GDM1 (cell line): Measurements from ENCODE around the gene ECM1.

Experiments
- DNase-seq: peaks from one replicate; lab custom pipeline; 2025; lab: John Stamatoyannopoulos, UW

Gene ECM1

DNA sequence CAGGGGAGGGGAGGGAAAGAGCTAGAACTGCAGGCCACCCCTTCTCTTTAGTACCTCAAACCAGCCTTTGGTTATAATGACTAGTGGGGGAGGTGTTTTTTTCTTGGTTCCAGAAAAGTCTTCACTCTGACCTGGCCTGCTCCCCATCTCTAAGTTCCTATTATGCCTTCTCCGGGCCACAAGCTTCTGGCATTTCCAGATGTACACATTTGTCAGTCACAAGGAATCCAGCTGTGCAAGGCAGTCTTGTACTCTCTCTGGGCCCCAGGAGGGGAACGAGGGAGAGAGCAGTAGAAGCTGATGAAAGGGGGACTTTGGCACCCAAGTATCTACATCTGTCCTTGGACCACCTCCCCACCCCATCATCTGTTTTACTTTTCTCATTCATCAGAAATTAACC, 4.9 kb downstream of the ECM1 start:
- no peak for DNase-seq

DNA sequence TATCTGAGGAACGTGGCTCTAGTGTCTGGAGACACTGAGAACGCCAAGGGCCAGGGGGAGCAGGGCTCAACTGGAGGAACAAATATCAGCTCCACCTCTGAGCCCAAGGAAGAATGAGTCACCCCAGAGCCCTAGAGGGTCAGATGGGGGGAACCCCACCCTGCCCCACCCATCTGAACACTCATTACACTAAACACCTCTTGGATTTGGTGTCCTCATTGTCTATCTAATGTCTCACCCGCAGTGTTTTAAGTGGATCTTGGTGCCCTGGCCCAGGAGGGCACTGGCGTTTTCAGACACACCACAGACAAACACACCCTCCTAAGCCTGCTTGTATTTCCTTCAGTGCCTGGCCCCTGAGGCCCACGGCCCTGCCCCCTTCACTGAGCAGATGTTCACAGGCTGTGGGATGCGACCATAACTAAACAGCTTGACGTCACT, 5.5 kb downstream of the ECM1 start:
- no peak for DNase-seq

DNA sequence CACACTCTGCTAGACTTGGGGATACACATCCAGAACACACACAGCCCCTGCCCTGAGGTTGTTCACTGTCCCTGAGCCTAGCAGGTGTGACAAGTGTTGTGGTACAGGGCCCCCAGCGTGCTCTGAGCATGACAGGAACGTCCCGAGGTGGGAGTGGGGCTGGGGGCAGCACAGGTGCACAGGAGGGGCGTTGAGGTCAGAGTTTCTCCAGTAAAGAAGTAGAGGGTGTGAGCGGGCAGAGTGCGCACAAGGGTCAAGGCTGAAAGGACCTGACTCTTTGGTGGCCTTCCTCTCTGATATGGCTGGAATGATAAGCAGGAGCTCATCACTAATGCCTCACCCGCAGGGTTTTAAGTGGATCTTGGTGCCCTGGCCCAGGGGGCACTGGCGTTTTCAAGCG, 6.4 kb downstream of the ECM1 start:
- DNase-seq = no peak

- no peak for DNase-seq
These were observed 7.0 kb downstream of the ECM1 start for GRCh38 chr1:150514913-150515327.

DNA sequence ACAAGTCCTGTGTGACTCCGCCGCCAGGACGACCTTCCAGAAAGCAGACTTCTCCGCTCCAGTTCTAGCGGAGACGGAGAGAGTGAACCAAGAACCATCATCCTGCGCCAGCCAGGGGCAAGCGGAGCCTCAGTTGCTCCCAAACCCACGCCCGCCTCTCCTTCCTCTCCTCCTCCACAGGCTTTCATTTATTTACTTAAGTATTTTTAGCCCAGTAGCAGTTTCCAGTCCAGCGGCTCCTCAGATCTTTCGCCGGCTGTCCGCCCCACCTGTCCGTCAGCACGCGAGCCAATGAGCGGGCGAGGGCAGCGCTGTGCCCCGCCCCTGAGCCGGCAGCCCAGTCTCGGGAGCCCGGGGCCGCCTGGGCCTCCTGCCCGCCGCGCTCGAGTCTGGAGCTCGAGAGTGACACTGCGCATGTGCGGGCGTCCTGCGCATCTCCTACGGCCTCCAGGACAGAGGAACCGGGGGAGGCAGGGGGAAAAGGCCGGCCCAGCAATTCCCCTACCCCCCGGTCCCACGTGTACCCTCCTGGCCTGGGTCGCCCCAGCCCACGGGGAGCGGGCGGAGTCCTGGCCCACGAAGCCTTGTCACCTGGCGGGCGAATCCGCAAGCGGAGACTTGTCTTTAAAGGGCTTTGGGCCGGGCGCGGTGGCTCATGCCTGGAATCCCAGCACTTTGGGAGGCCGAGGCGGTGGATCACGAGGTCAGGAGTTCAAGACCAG, 7.6 kb downstream of the ECM1 start, which contains the start of gene FALEC:
FALEC (plus strand) TSS at position 425 of the 722 bp plus-strand sequence.
- peak; percentile 93 for DNase-seq

- no peak for DNase-seq
These were observed 8.2 kb downstream of the ECM1 start for GRCh38 chr1:150516050-150516591.

DNA sequence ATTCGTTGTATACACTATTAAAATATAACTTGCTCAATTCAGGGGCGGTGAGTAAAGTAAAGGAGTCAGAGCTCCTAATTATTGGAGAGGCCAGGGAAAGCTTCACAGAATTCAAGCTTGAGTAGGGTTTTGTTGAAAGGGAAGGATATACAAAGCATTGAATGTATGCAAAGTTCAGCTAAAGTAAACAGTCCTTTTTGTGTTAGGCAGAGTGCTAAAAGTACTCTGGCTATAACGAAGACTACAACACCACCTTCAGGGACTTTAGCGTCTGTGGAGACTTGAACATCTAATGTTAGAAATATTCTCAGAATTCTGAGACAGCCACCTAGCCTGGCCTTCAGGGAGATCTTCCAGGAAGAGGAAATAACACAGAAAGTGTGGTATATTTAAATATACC, 8.7 kb downstream of the ECM1 start:
- no peak for DNase-seq

DNA sequence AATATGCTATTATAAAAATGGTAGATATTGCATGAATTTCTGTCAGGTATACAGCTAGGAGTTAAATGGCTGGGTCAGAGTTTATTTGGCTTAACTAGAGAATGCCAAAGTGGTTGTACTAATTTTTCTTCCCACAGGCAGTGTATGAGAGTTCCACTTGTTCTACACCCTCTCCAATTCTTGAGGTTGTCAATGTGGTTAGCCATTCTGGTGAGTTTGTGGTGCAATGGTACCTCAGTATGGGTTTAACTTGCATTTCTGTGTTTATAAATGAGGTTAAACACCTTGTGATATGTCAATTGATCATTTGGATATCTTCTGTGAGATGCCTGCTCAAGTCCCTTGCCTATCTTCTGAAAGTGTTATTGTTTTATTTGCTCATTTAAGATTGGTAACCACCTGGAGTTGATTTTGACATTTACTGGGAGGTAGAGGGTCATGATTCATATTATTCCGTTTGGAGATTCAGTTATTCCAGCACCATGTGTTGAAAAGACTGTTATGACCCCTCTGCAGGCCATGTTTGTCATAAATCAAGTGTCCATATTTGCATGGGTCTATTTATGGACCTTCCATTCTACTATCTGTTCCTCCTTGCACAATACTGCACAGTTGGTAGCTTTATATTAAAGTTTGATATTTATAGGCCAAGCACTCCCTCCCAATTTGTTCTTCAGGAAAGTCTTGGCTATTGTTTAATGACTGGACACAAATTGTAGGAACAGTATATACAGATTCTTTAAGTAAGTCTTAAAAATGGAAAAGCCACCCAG, 13.5 kb downstream of the ECM1 start:
- DNase-seq = no peak

DNA sequence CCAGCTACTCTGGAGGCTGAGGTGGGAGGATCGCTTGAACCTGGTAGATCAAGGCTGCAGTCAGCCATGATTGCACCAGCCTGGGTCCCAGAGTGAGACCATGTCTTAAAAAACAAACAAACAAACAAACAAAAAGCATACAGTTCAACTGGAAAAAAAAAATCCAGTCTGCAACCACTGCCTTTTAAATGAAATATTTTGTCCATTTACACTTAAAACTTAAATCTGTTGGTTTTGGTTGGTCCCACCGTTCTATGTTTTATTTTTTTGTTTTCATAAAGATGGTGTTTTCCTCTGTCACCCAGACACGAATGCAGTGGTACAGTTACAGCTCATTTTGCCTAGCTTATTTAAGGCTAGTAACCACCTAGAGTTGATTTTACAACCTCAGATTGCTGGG, 17.4 kb downstream of the ECM1 start:
- no peak for DNase-seq

DNA sequence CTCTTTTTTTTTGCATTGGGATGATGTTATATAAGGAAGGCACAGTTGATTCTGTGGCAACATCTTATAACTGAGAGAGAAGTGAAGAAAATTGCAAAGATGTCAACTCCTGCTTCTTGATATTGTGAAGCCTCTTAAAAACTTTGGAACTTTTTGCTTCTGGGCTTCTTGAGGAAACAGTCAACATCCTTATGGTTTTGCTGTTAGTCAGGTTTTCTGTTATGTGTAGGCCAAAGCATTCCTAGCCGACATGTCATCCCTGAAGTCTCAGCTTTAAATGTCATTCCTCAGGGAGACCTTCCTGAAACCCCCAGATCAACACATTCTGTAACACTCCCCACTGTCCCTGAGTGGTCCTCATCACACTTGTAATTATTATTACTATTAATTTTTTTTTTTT, 20.3 kb downstream of the ECM1 start:
- no peak for DNase-seq

GRCh38 chr1:150529017-150529416, 21.1 kb downstream of the ECM1 start:
- no peak for DNase-seq

DNA sequence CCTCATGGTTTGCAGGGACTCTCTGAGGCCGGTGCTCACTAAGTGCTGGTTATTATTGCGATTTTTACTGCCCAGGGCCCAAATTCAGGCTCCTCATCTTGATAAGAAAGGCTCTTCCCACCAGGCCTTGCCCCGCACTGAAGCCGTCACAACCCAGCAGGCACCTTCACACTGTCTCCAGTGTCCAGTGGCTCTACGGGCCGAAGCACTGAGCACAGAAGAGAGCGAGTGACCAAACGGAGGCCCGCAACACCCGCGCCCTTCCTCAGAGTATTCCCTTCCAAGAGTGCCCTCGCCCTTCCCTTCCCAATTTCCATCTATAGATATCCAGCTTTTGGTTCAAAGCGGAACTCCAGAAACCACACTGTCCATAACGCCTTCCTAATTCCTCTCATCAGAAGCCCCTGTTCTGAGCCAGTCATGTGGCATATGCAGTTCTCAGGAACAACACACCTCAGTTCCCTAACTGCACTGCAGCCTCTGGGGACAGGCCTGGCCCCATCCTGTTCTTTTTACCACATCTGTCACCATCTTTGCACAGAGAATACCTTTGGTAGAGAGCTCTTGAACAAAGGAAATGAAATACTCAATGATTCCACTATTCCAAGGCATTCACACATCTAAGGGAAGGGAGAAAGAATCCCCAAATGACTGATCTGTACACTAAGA, 22.7 kb downstream of the ECM1 start:
- DNase-seq = no peak

DNA sequence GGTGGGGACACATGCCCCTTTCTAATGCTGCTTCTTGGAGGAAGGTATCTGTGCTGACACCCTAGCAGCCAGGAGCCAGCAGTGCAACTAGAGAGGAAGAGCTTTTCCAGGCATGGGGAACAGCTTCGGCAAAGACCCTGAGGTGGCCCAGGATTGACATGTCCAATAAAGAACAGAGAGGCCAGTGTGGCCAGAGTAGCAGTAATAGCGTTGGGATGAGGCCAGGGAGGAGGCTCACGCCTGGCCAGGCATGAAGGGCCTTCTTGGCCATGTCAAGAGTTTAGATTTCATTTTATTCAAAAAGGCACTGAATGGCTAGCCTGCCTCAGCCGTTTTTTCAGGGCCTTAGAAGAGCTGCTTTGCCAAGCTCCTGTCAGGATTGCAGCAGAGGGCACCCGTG, 25.0 kb downstream of the ECM1 start:
- DNase-seq = no peak

DNA sequence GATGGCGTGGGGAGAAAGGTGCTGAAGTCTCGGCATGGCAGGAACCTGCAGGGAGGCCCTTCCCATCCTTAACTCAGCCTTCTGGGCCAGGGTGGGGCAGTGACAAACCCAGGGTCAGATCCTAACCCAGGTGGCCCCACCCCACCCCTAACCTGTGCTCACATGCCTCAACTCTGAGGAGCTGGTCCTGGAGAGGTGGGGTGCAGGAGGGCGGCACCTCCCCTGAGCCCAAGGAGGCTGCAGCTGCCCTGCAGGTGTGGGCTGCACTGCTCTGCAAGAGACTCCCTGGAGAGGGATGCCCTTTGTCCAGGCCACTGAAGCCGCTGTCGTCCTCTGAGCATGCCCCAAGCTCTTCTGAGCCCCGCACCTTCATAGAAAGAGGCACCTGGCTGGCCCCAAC, 26.1 kb downstream of the ECM1 start:
- no peak for DNase-seq

DNA sequence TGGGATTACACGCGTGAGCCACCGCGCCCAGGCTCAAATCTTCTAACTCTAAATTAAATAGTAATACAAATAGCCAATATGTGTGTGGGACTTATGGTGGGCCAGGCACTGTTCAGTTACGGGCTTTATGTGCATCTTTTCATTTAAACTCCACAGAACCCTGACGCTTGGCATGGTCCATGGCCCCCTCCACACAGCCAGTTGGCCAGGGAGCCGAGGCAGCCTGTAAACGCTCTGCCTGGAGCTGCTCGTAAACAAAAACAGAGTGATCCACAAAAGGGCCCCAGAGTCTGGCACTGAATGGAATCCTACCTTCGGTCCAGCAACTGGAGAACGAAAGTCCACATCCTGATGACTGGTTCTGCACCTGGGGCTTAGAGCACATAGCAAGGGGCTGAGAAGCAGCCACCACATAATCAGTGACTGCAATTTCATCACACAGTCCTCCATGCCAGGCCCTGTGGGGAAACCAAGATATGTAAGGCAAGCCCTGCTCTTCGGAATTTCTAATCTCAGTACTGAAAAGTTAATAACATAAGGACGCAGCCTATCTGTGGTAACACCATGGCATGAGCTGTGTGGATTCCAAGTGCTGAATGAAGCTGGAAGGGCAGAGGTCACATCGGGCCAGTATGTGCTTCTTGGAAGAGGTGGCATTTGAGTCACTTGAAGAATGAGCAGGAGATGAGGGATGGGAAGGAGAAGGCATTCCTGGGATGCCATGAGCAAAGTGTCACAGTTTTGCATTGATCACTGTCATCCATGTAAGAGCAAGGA, 27.8 kb downstream of the ECM1 start:
- DNase-seq = no peak

GRCh38 chr1:150536836-150537731, 29.2 kb downstream of the ECM1 start:
- no peak for DNase-seq

DNA sequence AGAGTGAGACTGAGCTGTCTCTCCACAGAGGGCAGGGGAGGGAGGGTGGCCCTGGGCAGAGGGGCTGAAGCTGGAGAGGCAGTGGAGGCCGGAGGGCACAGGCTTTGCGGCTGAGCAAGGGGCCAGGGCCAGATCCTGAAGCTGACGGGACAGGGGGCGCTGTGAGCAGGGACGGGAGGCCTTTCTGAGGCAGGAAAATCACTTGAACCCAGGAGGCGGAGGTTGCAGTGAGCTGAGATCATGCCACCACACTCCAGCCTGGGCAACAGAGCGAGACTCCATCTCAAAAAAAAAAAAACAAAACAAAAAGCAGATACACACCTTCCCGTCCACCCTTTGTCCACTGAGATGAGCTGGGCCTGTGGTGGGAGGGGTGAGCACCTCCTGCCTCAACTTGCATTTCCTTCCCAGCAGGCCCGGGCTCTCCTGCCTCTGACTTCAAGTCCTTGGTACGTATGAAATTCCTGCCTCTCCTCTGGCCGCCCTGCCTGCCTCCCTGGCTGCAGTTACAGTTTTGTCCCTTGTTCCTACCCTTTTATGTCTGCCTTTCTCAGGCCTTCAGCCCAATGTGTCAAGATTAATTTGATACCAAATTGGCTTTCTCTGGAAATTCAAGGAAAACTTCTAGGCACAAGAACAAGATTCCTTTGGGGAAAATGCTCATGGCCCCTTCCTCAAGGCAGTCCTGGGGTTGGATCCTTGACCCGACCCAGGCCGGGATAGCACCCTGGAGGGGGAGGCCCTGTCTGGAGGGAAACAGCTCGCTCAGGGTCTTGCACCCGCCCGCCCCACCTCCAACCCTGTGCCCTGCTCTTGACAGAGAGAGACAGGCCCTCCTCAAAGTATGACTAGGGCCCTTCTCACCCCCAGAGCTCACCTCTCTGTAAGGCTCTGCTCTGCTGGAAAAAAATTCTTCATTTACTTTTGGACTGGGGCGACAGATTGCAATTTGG, 30.1 kb downstream of the ECM1 start:
- DNase-seq = no peak

DNA sequence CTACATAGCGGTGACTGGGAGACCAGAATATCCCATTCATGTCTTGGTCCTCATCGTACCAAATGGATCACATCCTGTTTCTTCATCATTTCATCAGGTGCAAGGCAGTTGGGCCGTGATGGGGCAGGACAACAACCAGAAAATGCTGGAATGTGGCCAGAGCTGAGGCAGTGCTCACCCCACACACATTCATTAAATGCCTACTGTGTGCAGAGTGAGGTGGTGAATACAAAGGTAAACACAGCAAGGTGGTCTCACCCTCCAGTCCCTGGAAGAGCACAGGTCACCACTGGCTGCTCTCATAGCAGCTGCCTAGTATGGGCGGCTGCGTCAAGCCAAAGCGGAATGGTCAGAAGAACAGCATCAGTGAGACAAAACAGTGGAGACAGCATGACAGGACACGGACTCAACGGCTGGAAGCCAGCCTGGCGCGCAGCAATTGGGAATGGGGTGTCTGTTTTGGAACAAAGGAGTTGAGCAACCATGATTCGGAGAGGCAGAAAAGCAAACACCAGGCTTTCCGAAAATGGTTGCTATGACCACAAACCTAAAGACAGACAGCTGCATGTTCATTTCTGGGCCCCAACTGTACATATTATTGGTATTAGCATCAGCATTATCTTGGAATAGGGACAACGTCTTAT, 35.7 kb downstream of the ECM1 start:
- DNase-seq = no peak

- no peak for DNase-seq
These were observed 36.3 kb downstream of the ECM1 start for GRCh38 chr1:150544204-150544603.
